Muscle of back (tissue), 11 donors: ENCODE data around the gene NRP1. TPM values are rescaled to one million over a fixed set of nuclear protein-coding genes. Genes with fewer than 3 reads are reported as not detected.

Experiments
- DNase-seq, 3 donors: peaks; one replicate each; pipeline versions ENCODE4 v3.0.0 to v3.0.0-alpha.2; 2013
- polyA plus RNA-seq, 10 donors: library from polyadenylated mRNA; unstranded; fragments of 120-200 nt; gene quantifications; one replicate each; pipeline ENCODE4 v1.2.1, GENCODE V29; 2013; ENCODE audit not compliant: insufficient read length in 10 of 10

Gene NRP1
- polyA plus RNA-seq, 10 donors: 90.1 to 133 (median 105) TPM

DNA sequence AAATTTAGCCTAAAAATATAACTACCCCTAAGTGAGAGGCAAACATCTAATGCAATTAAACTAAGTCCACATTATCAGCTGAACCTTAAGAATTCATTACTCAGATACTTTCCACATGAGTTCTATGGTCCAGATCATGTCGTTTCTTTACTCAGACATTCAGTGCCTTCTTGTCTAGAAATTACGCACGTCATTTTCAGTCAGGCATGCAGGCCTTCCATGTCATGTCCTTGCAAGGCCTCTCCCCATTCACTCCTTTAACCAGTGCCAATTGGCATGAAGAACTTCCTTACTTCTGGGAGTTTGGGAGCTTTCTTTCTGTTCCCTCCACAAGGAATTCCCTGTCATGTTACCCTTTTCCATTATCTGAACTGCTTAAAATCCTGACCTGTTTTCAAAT is 118.8 kb downstream of the NRP1 start:
- no peak for DNase-seq

DNA sequence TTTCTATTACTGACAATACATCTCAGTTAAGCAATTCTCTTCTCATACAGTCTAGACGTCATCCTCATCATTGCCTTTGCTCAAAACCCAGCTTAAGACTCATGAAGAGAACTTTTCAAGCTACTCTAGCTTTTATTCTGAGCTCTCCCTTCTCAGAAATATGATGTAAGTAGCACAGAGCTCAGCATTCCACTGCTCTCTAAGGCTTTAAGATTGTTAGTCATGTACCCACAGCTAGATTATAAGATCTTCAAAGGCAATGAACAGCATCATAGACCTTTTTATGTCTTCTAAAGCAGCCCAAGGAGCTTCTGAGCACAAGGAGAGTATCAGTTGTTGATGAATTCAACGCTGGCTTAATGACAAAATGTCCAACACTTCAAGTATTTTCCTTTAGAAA is 119.3 kb downstream of the NRP1 start:
- DNase-seq: peak in 1 of 3 donors; percentile 68

DNA sequence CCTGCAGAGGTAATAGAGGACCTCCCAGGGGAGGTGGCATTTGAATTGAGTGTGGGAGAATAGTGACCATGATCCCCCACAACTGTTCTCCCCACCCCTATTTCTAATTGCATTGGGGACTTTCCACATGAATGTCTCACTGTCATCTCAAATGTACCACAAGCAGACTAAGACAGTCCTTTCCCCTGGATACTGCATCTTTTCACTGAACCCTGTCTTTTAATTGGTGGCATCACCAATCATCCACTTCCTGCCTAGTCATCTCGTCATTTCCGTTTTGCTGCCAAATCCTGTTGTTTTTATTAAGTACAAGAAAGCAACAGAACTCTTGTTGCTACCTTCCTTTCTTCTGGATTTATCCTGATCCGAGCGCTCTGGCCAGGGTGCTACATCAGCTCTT is 120.3 kb downstream of the NRP1 start:
- DNase-seq: no peak

DNA sequence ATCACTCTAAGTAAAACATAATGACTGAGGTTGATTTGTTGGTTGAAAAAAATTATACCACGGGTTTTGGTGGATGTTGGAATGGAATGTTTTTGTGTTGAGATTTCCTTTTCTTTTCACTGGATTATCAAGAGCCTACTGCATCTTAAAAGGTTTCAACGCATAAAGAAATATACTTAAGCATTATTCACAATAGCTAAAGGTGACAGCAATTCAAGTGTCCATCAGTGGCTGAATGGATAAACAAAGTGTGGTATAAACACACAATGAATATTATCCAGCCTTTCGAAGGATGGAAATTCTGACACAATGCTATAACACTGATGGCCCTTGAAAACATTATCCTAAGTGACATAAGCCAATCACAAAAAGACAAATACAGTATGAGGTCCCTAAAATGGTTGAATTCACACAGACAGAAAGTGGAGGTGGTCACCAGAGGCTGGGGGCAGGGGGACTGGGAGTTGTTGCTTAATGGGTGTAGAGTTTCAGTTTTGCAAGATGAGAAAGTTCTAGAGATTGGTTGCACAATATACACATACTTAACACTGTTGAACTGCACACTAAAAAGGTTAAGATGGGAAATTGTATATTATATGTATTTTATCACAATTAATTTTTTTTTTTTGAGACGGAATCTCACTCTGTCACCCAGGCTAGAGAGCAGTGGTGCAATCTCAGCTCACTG is 122.3 kb downstream of the NRP1 start:
- no peak for DNase-seq

DNA sequence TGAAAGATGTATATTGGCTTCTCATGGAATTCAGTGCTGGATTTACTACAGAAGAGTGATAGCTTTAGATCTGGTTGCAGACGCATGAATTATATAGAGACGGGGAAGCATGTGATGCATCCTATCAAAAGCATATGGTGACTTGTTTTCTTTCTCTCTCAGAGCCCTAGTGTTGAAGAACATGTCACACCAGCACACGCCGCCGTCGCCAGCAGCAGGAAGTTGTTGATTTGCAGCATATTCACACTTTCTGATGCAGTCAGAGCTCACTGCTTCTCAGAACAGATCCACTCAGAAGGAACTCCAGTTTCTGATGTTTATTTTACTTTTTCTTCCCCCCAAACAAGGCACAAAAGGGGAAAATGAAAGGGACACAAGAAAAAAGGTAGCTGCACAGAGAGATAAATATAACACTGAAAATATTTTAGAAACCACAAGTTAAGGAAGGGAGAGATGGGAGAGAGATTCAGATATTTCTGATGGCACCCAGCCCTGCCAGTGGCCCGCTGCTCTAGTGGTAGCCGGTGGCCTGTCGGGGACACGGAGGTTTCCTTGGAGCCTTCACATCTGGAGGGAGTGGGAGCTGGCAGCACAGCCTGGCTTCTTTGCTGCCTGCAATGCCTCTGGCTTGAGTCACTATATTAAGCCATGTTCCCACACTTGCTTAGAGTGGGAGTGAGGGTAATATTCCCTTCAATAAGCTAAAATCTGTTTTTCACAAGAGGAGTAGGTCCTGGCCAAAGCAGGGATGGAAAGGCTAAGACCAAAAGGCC is 123.2 kb downstream of the NRP1 start:
- no peak for DNase-seq

DNA sequence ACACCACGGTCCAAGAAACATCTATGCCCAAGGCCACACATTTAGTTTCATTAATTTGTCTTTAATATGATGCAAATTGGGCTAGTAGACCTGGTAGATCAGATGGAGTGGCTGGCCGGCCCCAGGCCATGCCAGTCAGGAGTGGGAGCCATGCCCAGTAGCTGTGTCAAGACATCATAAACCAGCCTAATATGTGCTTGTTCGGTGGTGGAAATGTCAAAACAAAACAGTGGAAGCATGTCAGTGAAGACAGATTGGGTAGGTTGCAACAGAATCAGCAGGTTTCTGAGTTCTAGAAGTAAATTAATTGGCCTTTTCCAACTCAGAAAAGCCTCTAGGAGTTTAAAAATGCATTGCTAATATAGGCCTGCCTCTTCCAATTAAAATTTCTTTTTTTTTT is 124.7 kb downstream of the NRP1 start:
- no peak for DNase-seq

DNA sequence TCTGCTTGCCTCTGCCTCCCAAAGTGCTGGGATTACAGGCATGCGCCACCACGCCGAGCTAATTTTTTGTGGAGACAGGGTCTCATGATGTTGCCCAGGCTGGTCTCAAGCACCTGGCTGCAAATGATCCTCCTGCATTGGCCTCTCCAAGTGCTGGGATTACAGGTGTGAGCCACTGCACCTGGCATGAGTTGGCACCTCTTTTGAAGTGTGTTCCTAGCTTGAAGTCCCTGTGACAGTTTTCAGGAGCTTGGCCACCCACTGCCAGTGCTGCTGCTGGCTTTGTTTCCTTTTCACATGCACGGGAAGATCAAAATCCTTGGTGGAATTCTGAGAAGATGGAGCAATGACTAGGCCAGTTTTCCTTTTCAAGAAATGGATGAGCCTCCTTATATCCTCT is 126.3 kb downstream of the NRP1 start:
- DNase-seq: no peak

DNA sequence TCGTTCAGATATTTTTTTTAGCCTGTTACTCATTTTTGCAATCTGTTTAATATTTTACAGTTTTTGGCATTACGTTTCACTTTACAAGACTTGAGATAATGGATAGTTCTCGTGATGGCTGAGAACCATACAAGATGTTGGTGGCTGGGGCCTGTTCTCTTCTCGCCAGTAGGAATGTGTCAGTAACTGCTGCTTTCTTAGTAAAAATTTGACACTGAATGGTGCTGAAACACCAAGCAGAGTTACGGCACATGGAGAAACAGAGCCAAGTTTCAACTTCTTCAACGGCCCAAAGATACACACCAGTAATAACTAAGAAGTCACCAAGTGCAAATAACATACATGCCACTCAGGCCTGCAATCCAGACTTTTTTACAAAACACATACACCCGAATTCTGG is 130.4 kb downstream of the NRP1 start:
- DNase-seq: no peak

DNA sequence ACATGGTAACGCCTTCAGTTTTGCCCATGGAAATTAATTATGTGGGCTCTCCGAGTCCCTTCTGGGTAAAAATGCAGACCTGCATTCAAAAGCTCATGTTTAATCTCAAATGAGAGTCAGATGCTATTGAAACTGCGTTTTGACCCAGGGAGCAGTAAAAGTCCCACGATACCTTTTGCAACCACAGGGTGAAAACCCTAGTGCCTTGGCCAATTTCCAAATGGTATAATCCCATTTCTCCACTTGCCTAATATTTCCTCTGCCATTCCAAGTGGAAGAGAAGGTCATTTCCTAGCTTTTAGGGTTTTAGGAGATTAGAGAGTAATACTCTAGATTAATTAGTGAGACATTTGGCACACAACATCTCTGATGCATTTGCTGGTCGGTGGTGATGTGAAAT is 132.5 kb downstream of the NRP1 start:
- DNase-seq: no peak

DNA sequence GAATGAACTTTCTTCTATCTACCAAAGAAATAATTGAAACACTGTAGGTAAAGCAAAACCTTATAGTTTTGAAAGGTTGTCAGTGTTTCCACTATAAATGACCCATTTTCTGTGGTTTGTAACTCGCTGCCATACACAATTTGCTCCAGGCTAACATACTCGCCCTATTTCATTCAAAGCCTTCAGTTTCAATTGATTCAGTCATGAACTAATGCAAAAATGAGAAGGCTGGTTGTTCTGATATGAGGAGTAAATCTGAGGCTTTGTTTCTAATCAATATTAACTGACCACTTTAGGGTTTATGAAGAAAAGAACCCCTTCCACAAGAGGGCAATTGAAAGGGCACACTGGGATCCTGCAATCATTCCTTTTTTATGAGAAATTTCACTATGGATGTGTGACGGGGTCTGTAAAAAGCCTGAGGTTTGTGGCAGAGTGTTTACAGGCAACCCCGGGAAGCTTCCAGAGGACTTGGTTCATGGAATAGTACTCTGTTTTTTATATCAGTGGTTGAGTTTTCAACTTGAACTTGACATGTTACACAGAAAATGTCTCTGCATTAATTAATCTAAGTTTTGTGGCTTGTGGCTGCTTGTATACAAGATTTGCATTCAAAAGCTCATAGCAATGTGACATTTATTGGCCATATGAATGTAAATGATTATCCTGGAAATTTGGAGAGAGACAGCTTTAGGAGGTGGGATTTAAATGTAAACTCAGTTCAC is 133.2 kb downstream of the NRP1 start:
- DNase-seq: no peak

DNA sequence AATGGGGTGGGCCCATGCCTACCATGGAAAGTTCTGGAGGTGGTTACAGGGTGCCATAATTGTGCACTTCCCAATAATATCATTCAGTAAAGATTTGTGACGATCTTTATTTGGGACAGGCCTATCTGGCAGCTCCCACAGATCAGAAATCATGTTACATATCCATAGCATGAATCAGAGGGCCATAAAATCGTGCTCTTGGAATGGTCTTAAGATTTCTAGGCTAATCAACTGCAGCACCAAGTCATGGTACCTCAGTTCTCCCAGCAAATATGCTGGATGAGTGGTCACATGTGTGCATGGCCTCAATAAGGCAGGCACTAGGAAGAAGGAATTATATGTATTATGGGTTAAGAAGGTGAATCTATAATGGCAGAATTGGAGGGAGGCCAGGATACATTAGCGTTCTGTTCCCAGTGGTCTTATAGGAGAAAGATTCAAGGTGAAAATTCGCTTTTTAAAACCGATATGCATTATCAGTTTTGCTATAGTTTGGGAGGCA is 134.7 kb downstream of the NRP1 start:
- DNase-seq: no peak

DNA sequence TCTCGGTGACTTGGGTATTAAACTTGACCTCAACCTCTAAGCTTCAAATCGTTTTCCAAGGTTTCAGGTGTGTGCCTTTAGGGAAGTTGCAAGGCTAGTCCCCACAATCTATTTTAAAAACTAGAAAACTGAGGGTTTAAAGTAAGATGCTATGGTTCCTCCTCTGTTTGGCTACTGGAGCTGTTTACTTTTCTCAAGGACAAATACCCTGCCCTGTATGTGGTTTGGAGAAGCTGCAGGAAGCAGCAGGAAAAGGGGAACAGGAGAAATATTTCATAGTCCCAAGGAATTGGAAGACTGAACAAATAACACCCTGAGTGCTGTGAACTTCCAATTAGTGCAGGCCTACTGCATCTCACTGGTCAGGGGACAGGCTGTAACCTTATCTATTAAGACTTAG is 135.9 kb downstream of the NRP1 start:
- DNase-seq: no peak

DNA sequence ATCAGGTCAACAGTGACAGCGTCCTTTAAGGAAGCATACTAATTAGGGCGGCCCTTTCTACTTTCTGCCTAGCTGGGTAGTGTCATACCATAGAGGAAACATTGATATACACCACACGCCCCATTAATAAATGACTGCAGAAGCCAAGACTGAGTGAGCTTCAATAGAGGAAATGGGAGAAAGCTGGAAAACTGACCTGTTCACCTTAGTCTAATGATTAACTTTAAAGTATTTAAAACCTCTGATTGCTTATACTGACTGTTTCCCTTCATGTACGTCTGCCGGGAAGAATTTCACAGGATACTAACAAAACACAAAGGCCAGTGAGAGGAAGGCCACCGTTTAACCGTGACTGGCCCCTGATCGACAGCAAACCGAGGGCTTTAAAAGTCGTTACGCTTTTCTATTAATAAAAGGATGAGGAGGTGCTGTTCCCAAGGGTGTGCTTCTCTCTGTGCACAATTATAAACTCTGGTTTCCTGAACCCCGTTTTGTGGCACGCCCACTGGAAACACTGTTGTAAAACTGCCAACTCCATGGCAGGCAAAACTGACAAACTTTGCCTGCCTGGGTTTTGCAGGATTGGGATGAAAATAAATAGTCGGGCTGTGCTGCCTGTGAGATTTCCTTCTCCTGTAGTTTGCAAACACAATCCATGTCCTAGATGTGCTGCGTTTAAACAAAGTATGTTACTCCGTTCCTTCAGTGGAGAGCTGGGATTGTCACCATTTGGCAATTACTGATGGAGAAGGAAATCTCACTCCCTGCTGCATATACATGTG is 137.6 kb downstream of the NRP1 start:
- DNase-seq: peak in 1 of 3 donors; percentile 41

DNA sequence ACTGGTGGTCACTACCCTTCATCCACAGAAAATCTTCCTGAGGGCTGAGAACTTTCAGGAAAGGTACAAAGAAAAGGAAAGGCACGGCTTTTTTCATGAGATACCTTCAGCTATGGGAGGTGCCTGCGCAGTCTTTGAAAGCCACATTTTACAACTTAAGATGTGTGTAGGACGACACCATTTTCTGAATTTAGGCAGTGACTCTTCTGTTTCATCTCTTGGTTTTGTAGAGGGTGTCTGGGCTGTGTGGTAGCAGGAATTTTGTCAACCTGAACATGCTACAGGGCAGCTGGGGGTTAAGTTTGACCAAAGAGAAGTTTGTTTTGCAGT is 138.1 kb downstream of the NRP1 start:
- DNase-seq: no peak

DNA sequence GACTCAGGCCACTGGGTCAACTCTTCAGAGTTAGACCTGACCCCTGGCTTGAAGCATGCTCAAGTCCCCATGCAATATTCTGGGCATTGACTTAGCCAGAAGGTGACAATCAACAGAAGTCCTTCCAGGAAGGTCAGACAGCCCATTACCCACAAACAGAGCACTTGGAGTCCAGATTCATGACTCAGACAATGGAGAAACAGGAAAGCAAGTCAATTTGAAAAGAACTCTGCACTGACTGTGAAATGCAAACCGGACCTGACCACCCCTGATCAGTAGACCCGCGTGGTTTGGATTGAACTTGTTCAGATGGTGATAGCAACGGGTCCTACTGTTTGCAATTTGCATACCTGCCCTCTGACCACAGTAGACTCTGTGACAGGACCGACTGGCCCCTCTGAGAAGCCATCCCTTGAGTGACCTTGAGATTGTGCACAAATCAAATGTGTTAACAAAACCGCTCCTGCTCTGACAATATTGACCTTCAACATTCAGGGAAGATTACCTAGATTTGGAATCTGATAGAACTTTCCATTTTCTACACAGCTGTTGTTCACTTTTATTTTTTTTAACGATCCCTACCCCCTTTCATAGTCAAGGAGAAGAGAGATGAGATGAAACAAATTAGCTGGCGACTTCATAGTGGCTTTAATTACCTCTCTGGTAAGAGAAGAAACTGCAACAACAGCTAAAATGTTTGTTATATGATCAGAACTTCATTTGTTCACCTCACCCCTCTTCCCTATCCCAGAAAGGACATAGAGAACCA is 138.7 kb downstream of the NRP1 start:
- no peak for DNase-seq

DNA sequence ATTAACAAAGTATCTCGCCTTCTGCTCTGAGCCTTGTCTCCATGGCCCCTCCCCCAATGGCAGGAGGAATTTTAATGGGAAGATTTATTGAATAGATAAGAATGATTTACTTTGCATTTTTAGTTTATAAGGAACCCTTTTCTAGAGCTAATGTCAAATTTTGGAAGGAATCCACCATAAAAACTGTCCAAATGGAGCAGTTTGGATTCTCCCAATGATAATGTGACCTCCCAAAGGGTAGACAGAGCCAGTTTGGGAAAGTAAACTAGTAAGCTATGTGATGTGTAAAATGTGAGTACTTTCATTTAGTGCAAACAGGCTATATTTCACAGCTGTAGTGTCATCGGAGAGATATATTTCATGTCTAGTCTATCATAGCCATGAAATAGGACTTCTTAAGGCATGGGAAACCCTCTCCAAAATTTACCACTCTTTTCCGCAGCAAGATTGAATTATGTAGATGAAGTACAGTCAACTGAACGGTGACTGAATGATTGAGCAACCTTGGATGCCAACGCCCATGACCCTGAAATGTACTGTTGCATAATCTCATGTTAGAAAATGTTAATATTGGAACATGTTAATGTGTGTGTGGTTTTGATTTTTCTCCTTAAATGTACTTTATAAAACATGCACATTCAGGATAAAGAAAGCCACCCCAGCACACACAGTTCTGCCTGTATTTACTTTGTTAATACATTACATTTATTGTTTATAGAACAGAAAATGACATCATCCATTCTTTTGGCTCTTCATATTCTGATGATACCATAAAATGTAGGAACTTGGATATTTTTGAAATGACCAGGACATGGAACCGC is 140.6 kb downstream of the NRP1 start:
- peak; percentile 43 to 76 (median 54) for DNase-seq

DNA sequence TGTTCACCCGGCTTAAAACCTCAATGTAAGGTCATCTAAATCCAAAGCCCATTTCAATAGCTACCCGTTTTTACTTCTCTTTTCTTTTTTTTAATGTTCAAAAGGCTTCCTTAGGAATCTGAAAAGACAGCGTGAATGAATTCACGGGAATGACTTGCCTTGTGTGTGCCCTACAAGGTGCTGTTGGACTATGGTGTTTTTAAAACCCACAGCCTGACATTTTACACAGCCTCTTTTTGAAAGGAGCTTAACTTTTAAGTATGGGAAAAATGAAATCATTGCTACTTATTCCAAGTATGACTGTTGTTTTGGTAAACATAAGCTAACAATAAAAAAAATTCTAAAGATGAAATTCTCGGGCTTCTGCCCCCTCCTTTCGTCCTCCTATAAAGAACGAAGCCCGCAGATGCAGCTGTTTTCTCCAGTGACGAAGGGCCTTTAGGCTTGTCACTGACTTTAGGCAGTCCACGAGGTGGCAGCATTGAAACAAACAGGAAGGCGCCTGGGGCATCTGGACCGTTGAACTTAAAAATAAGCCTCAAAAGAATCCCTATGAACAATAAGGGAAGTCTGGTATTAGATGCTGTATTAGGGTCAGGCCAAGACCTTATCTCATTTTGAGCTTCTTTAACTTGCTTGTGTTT is 141.3 kb downstream of the NRP1 start:
- DNase-seq: peak; percentile 89 to 94 (median 90)

DNA sequence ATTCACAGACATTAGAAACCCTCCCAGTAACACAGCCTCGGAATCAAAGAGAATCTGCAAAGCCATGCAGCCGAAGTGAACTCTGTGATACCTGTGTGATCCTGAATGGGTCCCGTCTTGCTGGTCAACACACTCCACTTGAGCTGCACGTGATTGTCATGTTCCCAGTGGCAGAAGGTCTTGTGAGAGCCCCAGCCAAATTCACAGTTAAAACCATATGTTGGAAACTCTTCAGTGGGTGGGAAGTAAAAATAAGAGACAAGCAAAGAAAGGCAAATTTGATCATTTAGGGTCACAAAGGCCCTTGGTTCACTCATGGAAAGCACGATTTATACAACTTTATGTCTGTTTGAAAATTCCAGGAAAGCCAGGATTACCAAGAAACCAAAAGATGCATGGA is 142.3 kb downstream of the NRP1 start:
- DNase-seq: peak in 1 of 3 donors; percentile 53

DNA sequence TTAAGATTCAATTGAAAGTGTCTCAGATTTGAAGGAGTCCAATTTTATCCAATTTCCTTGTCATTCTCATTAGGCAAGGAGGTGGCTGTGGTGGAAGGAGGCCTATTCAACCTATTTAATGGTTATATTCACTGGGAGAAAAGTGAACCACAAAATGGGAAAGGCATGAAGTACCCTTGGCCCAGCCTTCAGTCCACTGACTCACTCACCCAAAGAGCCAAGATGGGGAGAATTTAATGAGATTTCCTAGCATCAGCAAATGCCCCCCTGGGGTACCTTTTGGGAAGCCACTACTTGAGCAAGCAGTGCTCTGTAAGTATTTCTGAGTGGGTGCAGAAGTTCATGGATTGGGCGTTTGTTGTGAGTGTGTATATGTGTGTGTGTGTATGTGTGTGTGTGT is 144.1 kb downstream of the NRP1 start:
- DNase-seq: no peak

DNA sequence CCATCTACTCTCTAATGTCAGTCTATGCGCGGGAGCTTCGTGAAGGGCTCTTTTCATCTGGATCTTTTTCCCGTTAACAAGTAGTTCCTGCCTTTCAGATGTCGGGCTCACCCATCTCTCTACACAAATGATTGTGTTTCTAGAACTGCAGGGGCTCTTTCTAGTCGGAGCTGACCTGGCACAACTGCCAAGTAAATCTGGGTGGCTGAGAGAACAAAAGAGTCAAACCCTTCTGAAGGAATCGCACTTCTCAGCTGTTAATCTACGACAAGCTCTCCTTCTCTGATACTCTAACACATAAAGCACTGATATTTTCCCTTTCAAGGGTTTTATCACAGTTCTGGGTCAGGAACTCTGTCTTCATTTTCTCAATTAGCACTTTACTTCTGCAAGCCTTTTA is 144.7 kb downstream of the NRP1 start:
- DNase-seq: no peak
